Activated gamma-delta T cell treated with Interleukin-2 at 50 U/mL for 16 hours (primary cell): ENCODE measurements around the gene IDH3G.
"Not testable (repeated sequence)": the region's sequence is repeated elsewhere in the genome, so short reads cannot be mapped to it uniquely, and the experiment has no call there.

ENCODE experiments used
- DNase-seq: peaks from one replicate; pipeline ENCODE4 v3.0.0-alpha.2; 2020

The IDH3G gene

GRCh38 chrX:153746991-153747390 lies 47.2 kb downstream of the IDH3G start:
- not testable (repeated sequence) for DNase-seq

GRCh38 chrX:153746359-153746758 lies 47.8 kb downstream of the IDH3G start:
- no peak for DNase-seq

- DNase-seq: not testable (repeated sequence)
These were observed 49.1 kb downstream of the IDH3G start for GRCh38 chrX:153745067-153745433.

- DNase-seq: no peak
These were observed 49.7 kb downstream of the IDH3G start for GRCh38 chrX:153744210-153745066.

- not testable (repeated sequence) for DNase-seq
These were observed 50.5 kb downstream of the IDH3G start for GRCh38 chrX:153743468-153744209.

GRCh38 chrX:153742796-153743467 lies 51.2 kb downstream of the IDH3G start:
- not testable (repeated sequence) for DNase-seq

GRCh38 chrX:153742111-153742510 lies 52.1 kb downstream of the IDH3G start:
- DNase-seq: not testable (repeated sequence)

GRCh38 chrX:153741446-153741845 lies 52.7 kb downstream of the IDH3G start:
- DNase-seq: no peak

GRCh38 chrX:153740631-153741222 lies 53.4 kb downstream of the IDH3G start:
- no peak for DNase-seq

GRCh38 chrX:153739754-153740486 lies 54.3 kb downstream of the IDH3G start:
- no peak for DNase-seq

- no peak for DNase-seq
These were observed 56.0 kb downstream of the IDH3G start for GRCh38 chrX:153738056-153738605.

- no peak for DNase-seq
These were observed 57.2 kb downstream of the IDH3G start for GRCh38 chrX:153736871-153737441.

- no peak for DNase-seq
These were observed 57.9 kb downstream of the IDH3G start for GRCh38 chrX:153736071-153736820.
